ENCODE data around the gene FASTK. TPM values are rescaled to one million over a fixed set of nuclear protein-coding genes. Genes with fewer than 3 reads are reported as not detected.

FASTK gene
- total RNA-seq, 1 donor from 2014 or later = 68.0 TPM

GRCh38 chr7:151115121-151115835 lies 34.7 kb upstream of the FASTK start:
- TF ChIP-seq CTCF (IDR thresholded peaks at IDR 0.05; ENCODE audit: unreplicated experiment) = no peak
- DNase-seq (ENCODE audit: low spot score) = peak; percentile 42
- no peaks in the 10 kb centered on the region for H3K9me3 Mint-ChIP-seq (ENCODE audit: unreplicated experiment)
- H3K27ac Mint-ChIP-seq (ENCODE audit: unreplicated experiment) = peak overlapping the region; percentile 42
- H3K4me3 Mint-ChIP-seq (ENCODE audit: unreplicated experiment) = peak overlapping the region; percentile 77
- H3K4me1 Mint-ChIP-seq (ENCODE audit: unreplicated experiment) = peaks cover 35% of the 10 kb centered on the region
- peaks cover 18% of the 10 kb centered on the region for H3K27me3 Mint-ChIP-seq (ENCODE audit: unreplicated experiment)
- peaks cover 22% of the 10 kb centered on the region for H3K36me3 Mint-ChIP-seq (ENCODE audit: low read depth, unreplicated experiment)

GRCh38 chr7:151114151-151115090 lies 33.8 kb upstream of the FASTK start:
- no peak overlapping the region for H3K27ac Mint-ChIP-seq (ENCODE audit: unreplicated experiment)
- H3K4me3 Mint-ChIP-seq (ENCODE audit: unreplicated experiment) = peak overlapping the region; percentile 76
- TF ChIP-seq CTCF (IDR thresholded peaks at IDR 0.05; ENCODE audit: unreplicated experiment) = no peak
- H3K4me1 Mint-ChIP-seq (ENCODE audit: unreplicated experiment) = peaks cover 39% of the 10 kb centered on the region
- H3K9me3 Mint-ChIP-seq (ENCODE audit: unreplicated experiment) = no peaks in the 10 kb centered on the region
- peaks cover 20% of the 10 kb centered on the region for H3K36me3 Mint-ChIP-seq (ENCODE audit: low read depth, unreplicated experiment)
- H3K27me3 Mint-ChIP-seq (ENCODE audit: unreplicated experiment) = peaks cover 20% of the 10 kb centered on the region
- DNase-seq (ENCODE audit: low spot score) = peak; percentile 49

- Mint-ChIP-seq H3K36me3 (ENCODE audit: low read depth, unreplicated experiment) (peaks cover 11% of the 10 kb centered on the region), H3K27me3 (ENCODE audit: unreplicated experiment) (peaks cover 18% of the 10 kb centered on the region), H3K4me1 (ENCODE audit: unreplicated experiment) (peaks cover 39% of the 10 kb centered on the region)
Measured at GRCh38 chr7:151113344-151114150, 32.9 kb upstream of the FASTK start.

GRCh38 chr7:151110941-151111645 lies 30.5 kb upstream of the FASTK start:
- peak; percentile 78 for TF ChIP-seq CTCF (IDR thresholded peaks at IDR 0.05; ENCODE audit: unreplicated experiment)

More at GRCh38 chr7:151113344-151114150, 32.9 kb upstream of the FASTK start:
- TF ChIP-seq CTCF (IDR thresholded peaks at IDR 0.05; ENCODE audit: unreplicated experiment) = no peak
- Mint-ChIP-seq H3K9me3 (ENCODE audit: unreplicated experiment) (no peaks in the 10 kb centered on the region), H3K4me3 (ENCODE audit: unreplicated experiment) (peak overlapping the region; percentile 76), H3K27ac (ENCODE audit: unreplicated experiment) (peak overlapping the region; percentile 81)
- DNase-seq (ENCODE audit: low spot score) = no peak

More at GRCh38 chr7:151110941-151111645, 30.5 kb upstream of the FASTK start:
- DNase-seq (ENCODE audit: low spot score) = peak; percentile 82
- Mint-ChIP-seq H3K4me3 (ENCODE audit: unreplicated experiment) (no peak overlapping the region), H3K27ac (ENCODE audit: unreplicated experiment) (no peak overlapping the region), H3K27me3 (ENCODE audit: unreplicated experiment) (peaks cover 16% of the 10 kb centered on the region), H3K9me3 (ENCODE audit: unreplicated experiment) (no peaks in the 10 kb centered on the region), H3K4me1 (ENCODE audit: unreplicated experiment) (peaks cover 39% of the 10 kb centered on the region), H3K36me3 (ENCODE audit: low read depth, unreplicated experiment) (peaks cover 7% of the 10 kb centered on the region)
